Subcutaneous adipose tissue (tissue), 4 donors: ENCODE data around the gene BPHL. TPM values are rescaled to one million over a fixed set of nuclear protein-coding genes. Genes with fewer than 3 reads are reported as not detected.

Experiments
- total RNA-seq, 4 donors: library from RNA; depleted of rRNA; stranded (reverse); fragments of >200 nt; gene quantifications; one replicate each; pipeline ENCODE4 v1.1.0, GENCODE V29; 2016
- TF ChIP-seq, protein P1 (sequence below): fragments of 450-650 bp; IDR thresholded peaks from one replicate; pipeline ENCODE4 v1.5.1; 2016; ENCODE audit warnings: low read depth, mild to moderate bottlenecking, control low read depth, antibody characterized with exemption, moderate library complexity

Gene BPHL
- total RNA-seq, 4 donors from 2014 or later = 25.8 to 41.6 (median 30.0) TPM

DNA sequence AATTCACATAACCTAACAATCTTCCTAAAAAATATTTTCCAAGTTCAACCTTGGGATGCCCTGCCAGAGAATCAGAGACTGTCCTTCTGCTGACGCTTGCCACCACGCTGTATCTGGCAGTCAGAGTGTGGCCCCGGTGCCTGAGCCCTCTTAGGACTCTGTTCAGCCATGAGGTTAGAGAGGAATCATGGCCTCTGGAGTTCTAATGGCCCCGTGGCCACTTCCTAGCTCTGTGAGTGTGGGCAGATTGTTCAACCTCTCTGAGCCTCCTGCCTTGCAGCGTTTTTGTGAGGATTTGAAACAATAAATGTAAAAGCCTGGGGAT lies 2.2 kb downstream of the BPHL start:
- TF ChIP-seq, protein P1, sequence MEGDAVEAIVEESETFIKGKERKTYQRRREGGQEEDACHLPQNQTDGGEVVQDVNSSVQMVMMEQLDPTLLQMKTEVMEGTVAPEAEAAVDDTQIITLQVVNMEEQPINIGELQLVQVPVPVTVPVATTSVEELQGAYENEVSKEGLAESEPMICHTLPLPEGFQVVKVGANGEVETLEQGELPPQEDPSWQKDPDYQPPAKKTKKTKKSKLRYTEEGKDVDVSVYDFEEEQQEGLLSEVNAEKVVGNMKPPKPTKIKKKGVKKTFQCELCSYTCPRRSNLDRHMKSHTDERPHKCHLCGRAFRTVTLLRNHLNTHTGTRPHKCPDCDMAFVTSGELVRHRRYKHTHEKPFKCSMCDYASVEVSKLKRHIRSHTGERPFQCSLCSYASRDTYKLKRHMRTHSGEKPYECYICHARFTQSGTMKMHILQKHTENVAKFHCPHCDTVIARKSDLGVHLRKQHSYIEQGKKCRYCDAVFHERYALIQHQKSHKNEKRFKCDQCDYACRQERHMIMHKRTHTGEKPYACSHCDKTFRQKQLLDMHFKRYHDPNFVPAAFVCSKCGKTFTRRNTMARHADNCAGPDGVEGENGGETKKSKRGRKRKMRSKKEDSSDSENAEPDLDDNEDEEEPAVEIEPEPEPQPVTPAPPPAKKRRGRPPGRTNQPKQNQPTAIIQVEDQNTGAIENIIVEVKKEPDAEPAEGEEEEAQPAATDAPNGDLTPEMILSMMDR = no peak

DNA sequence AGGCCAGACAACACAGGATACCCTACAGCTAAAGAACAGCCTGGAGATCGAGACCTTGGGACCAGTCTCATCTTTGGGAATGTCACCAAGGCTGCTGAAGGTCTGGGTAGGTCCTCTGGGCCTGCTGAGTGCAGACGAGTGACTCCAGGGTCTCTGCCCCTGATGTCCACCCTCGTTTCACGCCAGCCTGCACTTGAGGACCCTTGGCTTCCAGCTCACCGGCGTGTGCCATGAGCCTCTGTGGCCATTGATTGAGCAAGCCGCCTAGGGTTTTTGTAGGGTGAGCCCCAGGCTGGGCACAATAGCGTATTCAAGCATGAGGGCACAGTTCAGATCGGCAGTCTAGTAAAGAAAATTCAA lies 4.3 kb downstream of the BPHL start:
- TF ChIP-seq, protein P1 = no peak

DNA sequence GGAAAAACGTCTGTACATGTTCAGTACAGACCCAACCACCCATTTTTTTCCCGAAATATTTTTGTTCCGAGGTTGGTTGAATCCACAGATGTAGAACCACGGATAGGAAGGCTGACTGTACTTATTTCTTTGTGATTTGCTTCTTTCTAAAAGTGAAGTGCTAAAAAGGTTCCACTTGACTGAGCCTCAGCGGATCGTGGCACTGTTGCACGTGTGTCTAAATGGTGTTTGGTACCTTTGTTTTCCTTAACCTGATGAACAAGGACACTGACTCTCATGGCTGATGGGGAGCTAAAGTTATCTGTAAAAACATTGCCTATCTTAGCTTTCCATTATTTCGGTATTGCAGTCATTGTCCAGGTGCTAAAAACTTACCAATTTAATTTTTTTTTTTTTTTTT lies 6.2 kb downstream of the BPHL start:
- TF ChIP-seq, protein P1 = no peak

DNA sequence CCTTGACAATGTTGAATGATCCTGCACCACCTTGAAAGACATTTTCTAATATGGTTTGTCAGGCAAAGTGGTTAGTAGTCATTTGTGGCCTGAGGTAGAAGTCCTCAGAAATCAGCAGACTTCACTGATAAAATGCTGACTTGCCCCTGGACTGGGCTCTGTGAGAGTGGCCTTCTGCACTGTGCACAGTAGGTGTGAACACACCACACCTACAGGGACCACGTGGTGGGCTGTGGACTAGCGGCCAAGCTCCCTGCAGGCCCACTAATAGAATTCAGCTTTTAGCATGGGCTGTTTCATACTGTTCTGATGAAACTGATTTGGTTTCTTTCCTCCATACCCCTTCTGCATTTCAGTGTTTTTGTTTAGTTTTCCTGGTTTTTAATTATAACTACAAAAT lies 7.3 kb downstream of the BPHL start:
- TF ChIP-seq, protein P1 = no peak

DNA sequence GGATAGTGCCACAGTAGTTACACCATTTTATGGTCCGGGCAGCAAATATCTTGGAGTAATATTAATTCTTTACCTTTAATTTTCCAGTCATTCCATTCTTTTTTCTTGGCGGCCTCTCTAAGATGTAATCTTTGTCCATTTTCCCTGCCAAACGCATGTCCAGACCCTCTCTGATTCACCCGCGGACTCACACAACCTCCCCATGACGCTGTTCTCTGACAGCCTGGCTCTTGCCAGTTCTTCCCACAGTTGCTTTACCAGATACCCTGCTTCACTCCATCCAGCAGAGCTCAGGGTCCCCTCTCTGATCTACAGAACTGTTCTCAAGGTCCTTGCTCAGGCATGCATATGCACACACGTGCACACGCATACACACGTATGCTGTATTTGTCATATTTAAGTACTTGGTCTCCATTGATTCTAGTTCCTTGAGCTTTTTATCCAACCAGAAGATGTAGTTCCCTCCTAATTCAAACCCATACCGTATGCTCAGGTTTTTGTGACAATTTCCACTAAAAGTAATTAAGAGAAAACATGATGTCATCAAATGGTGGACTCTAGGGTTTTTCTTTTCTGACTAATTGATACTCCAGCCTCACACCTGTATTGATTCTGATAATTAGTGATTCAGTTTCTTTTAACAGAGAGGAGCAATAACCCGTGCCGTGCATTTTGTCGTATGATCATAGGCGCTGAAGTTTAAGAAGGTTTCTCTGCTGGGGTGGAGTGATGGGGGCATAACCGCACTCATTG lies 10.0 kb downstream of the BPHL start:
- TF ChIP-seq, protein P1 = no peak

DNA sequence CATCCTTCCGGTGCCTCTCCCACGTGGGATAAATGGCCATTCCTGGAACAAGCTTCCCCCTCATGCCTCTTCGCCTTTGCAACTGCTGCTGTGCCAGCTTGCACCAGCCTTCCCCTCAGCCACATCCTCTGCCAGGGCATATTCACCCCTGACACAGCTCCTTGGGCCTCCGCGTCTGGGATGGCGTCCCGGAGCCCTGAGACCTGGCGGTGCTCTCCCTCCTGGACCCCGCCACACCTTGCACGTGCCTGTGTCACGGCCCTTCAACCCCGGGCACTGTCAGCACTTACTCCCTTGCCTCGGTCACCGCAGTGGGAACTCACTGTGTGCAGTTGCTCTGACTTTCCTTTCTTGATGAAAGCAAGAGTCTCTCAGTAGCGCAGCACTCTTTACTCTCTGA lies 13.2 kb downstream of the BPHL start:
- TF ChIP-seq, protein P1 = no peak

DNA sequence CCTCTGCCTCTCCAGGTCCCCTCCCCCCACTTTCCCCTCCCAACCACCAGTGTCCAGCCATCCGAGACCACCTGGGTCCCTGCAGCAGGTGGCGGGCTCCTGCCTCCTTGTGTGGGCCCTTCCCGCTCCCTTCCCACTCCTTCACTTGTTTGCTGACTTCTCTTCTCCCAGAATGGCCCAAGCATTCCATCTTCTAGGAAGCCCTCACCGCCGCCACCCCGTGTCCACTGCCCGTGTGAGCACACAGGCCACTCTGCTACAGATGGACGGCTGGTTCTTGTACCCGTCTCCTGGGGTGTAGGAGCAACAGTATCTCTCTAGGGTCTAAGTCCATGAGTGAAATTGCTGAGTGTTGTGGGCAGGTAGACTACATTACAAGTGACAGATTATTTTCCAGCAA lies 15.0 kb downstream of the BPHL start:
- TF ChIP-seq, protein P1 = no peak
